Measurements from ENCODE around the gene IFT43.

GRCh38 chr14:75944607-75945241 is 40.8 kb upstream of the IFT43 start:
- TF ChIP-seq, protein P1, sequence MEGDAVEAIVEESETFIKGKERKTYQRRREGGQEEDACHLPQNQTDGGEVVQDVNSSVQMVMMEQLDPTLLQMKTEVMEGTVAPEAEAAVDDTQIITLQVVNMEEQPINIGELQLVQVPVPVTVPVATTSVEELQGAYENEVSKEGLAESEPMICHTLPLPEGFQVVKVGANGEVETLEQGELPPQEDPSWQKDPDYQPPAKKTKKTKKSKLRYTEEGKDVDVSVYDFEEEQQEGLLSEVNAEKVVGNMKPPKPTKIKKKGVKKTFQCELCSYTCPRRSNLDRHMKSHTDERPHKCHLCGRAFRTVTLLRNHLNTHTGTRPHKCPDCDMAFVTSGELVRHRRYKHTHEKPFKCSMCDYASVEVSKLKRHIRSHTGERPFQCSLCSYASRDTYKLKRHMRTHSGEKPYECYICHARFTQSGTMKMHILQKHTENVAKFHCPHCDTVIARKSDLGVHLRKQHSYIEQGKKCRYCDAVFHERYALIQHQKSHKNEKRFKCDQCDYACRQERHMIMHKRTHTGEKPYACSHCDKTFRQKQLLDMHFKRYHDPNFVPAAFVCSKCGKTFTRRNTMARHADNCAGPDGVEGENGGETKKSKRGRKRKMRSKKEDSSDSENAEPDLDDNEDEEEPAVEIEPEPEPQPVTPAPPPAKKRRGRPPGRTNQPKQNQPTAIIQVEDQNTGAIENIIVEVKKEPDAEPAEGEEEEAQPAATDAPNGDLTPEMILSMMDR (conservative IDR thresholded peaks at IDR 0.05 in 1 of 2, IDR thresholded peaks at IDR 0.05 in 1 of 2; ENCODE audit: low read depth in 1 of 2, low read length in 2 of 2), result no peak
- TF ChIP-seq EZH2 (IDR thresholded peaks at IDR 0.05; ENCODE audit: low read length, missing control alignments), result no peak

Measured in fibroblast of lung (primary cell).